ENCODE data around the gene ZNF330.
"Not testable (repeated sequence)": the region's sequence is repeated elsewhere in the genome, so short reads cannot be mapped to it uniquely, and the experiment has no call there.

Gene ZNF330

DNA sequence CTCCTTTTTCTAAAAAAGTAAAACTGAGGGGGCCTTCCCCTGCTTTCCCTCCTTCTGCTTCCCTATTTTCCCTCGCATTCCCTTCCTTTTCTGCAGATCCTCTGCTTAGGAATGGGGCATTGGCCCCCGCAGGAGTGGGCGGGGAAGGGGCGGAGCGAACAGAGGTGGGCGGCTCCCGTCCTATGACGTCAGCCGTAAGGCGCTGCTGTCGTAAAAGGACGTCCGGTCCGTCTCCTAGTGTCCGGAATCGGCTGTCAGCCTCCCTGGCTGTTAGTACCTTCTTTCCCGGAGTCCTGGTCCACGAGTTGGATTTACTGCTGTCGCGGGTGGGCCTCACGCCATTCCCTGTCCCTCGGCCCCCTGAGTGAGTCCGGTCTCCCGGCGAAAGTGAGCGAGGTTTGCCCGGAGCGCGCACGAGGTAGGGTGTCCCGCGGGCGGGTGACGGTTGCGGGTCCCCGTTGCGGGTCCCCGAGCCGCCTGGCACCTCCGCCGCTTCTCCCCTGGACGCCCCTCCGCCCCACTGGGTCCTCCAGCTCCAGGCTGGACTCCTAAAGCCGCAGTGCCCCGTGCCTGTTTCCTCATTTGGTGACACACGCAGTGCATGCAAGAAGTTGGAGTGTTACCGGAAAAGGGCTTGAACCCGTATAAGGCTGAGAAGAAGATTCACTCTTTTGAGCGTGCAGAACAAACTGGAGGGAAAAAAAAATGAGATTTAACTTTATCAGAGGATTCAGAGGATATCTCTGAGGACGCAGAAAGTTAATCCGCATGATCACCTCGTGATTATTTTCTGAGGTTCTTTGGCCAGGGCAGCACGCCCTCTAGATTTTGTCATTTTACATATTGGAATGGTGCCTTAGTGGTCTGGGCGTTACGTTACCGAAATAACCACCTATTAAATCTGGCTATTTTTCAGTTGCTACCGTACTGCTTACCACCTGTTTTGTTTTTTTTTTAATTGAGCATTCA, at the start of gene ZNF330:
ZNF330 (plus strand) TSS at position 205 of the 969 bp plus-strand sequence. CDS start 1,477 bp downstream, outside the sequence.
- peak; percentile 84 for DNase-seq

DNA sequence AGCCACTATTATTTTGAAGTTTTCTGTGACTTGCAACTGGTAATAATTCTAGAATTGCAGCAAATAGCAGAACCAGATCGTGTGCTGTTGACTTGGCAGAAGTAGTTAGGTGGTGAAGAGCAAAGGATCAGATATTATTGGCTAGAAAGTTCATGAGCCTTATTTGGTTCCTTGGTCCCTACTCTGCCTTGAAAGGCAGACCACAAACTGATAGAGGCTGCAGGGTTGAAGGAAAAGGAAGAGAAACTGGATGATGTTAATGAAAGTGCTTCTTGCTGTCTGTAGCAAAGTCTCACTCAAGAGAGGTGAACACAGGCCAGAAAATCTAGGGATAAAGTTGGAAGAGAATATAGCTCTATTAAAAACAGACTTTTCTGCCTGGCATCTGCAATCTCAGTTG, 46.2 kb upstream of the ZNF330 start:
- no peak for DNase-seq

DNA sequence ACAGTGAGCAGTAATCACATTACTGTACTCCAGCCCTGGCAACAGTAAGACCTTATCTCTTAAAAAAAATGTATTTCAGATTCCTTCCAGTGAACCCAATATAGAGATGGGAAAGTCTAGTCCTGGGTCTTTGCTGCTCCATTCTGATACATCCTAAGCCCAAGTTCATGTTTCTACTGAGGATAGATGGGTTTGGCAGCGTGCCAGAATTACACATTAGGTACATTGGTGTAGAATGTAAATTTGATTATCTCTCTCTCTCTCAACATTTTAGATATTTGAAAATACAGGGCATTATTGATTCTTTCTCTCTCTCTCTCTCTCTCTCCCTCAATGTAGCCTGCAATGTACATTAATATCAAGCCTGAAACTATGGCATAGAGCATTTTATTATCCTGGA, 43.5 kb upstream of the ZNF330 start:
- DNase-seq, result no peak

GRCh38 chr4:141179474-141180373, 41.0 kb upstream of the ZNF330 start:
- no peak for DNase-seq

DNA sequence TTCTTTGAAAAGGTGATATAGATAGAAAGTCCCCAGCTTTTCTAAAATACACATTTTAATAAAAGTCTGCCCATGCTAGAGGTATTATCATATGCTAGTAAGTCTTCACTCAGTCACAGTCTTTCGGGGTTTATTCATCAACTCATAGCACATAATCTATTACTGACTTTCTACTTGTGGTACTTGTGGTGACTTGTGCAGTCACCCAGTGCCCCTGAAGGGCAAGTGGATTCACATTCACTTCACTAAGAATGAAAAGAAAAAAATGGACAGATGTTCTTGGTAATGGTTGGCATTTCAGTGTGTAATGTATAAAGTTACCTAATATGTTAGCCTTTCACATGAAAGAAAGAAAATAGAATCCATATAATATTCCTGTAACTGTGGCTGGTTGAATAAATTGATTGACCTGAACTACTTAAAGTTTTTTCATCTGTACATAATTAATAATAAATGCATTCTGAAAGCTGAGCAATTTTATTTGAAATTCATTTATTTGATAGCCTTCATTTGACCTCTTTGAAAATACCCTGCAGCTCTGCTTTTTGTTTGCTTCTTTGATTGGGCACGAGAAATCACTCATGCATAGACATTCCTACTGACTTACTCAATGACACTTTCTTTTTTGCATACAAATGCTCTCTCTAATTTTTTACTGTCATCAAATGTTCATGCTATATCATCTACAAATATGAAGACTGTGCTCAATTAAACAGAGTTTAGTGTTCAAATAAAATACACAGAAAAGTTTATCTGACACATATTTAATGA, 39.5 kb upstream of the ZNF330 start:
- DNase-seq, result no peak

GRCh38 chr4:141183491-141183890, 37.2 kb upstream of the ZNF330 start:
- DNase-seq, result not testable (repeated sequence)

- no peak for DNase-seq
Measured at GRCh38 chr4:141192564-141192963, 28.1 kb upstream of the ZNF330 start.

- no peak for DNase-seq
Measured at GRCh38 chr4:141193516-141194034, 27.1 kb upstream of the ZNF330 start.

GRCh38 chr4:141195095-141195707, 25.5 kb upstream of the ZNF330 start:
- no peak for DNase-seq

GRCh38 chr4:141196227-141196933, 24.3 kb upstream of the ZNF330 start:
- no peak for DNase-seq

DNA sequence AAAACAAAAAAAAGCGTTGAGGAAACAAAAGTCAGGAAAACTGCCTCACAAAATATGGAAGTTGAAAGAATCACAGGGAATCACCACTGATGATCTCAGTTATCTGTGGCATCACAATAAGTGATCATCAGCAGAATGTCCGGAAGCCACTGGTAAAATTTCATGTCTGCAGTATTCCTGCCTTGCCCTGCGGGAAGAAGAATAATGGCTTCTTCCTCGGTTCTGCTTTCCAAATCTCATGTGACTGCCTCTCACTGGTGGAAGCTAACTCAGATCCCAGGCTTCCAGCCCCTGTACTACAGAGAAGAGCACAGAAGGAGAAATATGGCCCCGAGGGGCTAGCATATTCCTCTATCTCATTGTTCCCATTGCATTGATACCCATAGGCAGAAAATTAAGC, 12.7 kb upstream of the ZNF330 start:
- DNase-seq, result no peak

DNA sequence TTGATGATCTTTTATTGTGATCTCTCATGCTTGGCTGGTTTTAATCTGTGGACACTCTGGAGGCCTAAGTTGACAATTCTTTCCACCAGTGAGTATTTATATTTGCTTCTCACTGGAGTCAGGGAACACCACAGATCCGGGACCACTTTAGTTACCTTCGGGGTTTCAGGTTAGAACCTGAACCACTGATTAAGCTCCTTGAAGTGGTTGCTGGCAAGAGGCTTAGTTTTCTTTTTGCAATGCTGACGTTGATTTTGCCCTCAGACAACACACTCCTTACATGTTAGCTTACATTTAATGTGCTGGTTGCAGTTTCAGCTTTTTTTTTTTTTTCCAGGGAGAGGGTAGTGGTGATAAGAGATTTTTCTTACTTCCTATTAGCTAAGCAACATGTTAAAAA, 10.5 kb upstream of the ZNF330 start:
- no peak for DNase-seq

- no peak for DNase-seq
Measured at GRCh38 chr4:141213550-141213991, 7.1 kb upstream of the ZNF330 start.

DNA sequence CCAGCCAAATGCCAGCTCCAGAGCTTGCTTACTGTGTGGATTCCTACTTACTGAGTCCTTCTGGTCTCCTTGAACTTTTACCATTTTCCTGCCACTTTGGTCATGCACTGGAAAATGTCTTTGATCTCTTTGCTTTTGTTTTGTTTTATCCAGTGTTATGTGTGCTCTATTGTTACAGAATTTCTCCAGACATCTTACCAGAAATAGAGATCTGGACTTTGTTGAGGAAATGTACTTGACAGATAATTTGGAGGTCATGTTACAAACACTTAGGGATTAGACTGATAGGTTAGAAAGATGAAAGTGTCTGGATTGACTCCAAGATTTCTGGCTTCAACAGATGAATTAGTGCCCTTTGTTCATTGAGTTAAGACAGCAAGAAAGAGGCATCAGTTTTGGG, 5.7 kb upstream of the ZNF330 start:
- no peak for DNase-seq

GRCh38 chr4:141216002-141216761, 4.5 kb upstream of the ZNF330 start:
- DNase-seq, result no peak

DNA sequence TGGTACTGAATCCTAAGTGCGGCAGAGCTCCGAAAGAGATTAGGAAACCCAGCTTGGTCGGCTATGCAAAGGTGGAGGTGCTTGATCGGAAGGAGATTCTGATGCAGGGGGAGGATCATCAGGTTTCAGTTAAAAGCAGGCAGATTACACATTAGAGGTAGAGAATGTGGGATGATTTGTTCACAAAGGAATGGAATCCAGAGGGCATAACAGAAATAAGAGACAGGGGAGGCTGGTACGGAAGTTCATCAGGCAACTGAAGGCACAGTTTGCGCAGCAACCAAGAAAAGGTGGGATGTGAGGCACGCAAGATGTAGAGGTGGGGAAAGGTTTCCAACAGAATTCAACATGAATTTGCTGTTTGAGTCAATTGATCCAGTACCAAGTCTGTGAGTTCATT, 424 bp upstream of the ZNF330 start:
- DNase-seq, result no peak

DNA sequence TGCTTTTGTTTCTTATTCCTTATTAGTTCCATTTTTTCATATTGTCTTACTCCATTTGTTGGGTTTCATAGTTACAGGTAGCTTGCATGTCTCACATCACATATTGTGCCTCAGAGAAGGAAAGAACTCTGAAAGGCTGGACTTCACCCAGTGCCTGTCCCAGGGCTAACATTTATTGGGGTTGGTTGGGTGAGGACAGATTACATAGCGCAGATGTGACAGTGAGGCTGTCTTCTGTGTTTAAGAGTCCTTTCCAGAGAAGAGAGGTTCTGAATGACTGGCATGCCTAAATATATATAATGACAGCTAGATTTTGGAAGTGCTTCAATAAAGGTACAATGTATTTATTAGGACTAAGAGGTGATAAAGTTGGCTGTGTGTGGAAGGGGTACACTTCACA, 2.7 kb downstream of the ZNF330 start:
- DNase-seq, result no peak

DNA sequence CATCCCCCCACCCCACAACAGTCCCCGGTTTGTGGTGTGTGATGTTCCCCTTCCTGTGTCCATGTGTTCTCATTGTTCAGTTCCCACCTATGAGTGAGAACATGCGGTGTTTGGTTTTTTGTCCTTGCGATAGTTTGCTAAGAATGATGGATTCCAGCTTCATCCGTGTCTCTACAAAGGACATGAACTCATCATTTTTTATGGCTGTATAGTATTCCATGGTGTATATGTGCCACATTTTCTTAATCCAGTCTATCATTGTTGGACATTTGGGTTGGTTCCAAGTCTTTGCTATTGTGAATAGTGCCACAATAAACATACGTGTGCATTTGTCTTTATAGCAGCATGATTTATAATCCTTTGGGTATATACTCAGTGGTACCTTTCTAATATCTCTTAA, 6.6 kb downstream of the ZNF330 start:
- DNase-seq, result not testable (repeated sequence)

DNA sequence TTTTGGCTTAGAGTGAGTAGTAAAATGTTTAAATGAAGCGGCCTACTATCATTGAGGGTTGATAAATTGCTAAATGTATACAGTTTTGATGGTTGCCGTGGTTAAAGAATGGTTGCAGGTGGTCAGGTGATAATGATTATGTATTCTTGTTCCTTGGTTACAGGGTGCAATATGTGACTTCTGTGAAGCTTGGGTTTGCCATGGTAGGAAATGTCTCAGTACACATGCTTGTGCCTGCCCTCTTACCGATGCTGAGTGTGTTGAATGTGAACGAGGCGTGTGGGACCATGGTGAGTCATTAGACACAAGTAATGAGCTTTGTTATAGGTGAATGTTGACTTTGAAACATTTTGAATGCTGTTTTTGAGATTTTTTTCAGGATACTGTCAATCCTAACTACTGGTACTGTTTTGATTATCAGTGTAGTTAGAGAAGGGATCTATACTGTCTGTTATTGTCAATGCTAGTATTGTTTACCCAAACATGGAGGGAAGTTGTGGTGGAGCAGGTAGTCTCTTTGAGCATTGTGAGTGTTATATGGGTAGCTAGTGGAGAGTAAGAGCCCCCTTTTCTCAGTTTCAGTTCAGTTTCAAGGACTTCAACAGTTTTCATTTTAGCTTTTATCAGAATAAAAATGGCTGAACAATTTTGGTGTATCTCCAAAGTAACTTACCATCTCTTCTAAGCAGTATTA, 8.9 kb downstream of the ZNF330 start:
- no peak for DNase-seq

DNA sequence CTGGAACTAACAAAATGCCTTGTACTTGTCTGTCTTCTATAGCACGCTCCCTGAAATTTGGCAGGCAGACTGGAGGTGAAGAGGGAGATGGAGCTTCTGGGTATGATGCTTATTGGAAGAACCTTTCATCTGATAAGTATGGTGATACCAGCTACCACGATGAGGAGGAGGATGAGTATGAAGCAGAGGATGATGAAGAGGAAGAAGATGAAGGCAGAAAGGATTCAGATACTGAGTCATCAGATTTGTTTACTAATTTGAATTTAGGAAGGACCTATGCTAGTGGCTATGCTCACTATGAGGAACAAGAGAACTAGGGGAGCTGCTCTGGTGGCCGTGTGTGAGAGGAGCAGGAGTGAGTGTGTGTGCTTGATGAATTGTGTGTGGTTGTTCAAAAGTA, 13.0 kb downstream of the ZNF330 start:
- DNase-seq, result no peak
